Gastrocnemius medialis (tissue), 4 donors: ENCODE results near the gene IRF7. TPM values are rescaled to one million over a fixed set of nuclear protein-coding genes. Genes with fewer than 3 reads are reported as not detected.

Experiments used
- ATAC-seq, 2 donors: fragments of 150-250 bp; one replicate each; pipeline ENCODE4 v1.9.1; 2016
- DNase-seq, 2 donors: peaks; one replicate each; pipeline ENCODE4 v3.0.0-alpha.2; 2019
- H3K27ac ChIP-seq, 4 donors: fragments of 200-600 bp; sonication (generic); 1 replicate in 1 of 4; 2 replicates in 3 of 4; pipeline ENCODE4 v1.5.1; 2016 to 2018; ENCODE audit warnings: mild to moderate bottlenecking in 2 of 4, moderate library complexity in 1 of 4
- H3K27me3 ChIP-seq, 3 donors: fragments of 200-600 bp; sonication (generic) in 2 of 3; 1 replicate in 1 of 3; 2 replicates in 2 of 3; pipeline versions ENCODE4 v1.5.1 to v1.6.0; 2016 to 2019; ENCODE audit warnings: mild to moderate bottlenecking in 1 of 3, moderate library complexity in 1 of 3
- H3K36me3 ChIP-seq, 2 donors: fragments of 200-600 bp; sonication (generic) in 1 of 2; one replicate each; pipeline ENCODE4 v1.5.1; 2017 to 2018
- H3K4me1 ChIP-seq, 2 donors: fragments of 200-600 bp; sonication (generic) in 1 of 2; one replicate each; pipeline ENCODE4 v1.5.1; 2016 to 2017; ENCODE audit warnings: mild to moderate bottlenecking in 2 of 2
- H3K4me3 ChIP-seq, 4 donors: fragments of 200-600 bp; sonication (generic) in 3 of 4; 1 replicate in 1 of 4; 2 replicates in 3 of 4; pipeline ENCODE4 v1.5.1; 2016 to 2019; ENCODE audit warnings: mild to moderate bottlenecking in 2 of 4
- H3K9me3 ChIP-seq, 3 donors: fragments of 200-600 bp; sonication (generic) in 2 of 3; 1 replicate in 1 of 3; 2 replicates in 2 of 3; pipeline ENCODE4 v1.5.1; 2016 to 2019
- POLR2A ChIP-seq, 2 donors: fragments of 450-650 bp; IDR thresholded peaks; one replicate each; pipeline ENCODE4 v1.6.1; 2017; ENCODE audit warnings: antibody characterized with exemption in 2 of 2, mild to moderate bottlenecking in 2 of 2, moderate library complexity in 2 of 2
- in situ Hi-C, 4 donors: fragments of 200-750 bp; cut with MboI; loops; one replicate each; pipeline versions ENCODE4 v1.15.0 to v1.8.0; 2017; ENCODE audit warnings: low sequenced_read_pairs in 4 of 4
- intact Hi-C: fragments of 100-400 bp; cut with DNase I; formaldehyde crosslinking; loops from one replicate; pipeline ENCODE4 v1.15.1; 2023; ENCODE audit warnings: low total_unique reads
- total RNA-seq, 4 donors: library from RNA; depleted of rRNA; stranded (reverse); fragments of >200 nt; gene quantifications; one replicate each; pipeline versions ENCODE4 v1.1.0 to v1.2.3, GENCODE V29; 2016
- TF ChIP-seq, protein P1 (sequence below), 5 experiments: fragments of 450-650 bp in 3 of 5; fragments of 200-600 bp in 2 of 5; sonication (generic) in 2 of 5; IDR thresholded peaks in 4 of 5; conservative IDR thresholded peaks in 1 of 5; 1 replicate in 4 of 5; 2 replicates in 1 of 5; pipeline ENCODE4 v1.5.1; 2016 to 2019; ENCODE audit warnings: antibody characterized with exemption in 5 of 5, mild to moderate bottlenecking in 3 of 5, moderate library complexity in 3 of 5

IRF7 gene
- total RNA-seq, 4 donors from 2014 or later, result 15.5 to 37.1 (median 26.3) TPM

DNA sequence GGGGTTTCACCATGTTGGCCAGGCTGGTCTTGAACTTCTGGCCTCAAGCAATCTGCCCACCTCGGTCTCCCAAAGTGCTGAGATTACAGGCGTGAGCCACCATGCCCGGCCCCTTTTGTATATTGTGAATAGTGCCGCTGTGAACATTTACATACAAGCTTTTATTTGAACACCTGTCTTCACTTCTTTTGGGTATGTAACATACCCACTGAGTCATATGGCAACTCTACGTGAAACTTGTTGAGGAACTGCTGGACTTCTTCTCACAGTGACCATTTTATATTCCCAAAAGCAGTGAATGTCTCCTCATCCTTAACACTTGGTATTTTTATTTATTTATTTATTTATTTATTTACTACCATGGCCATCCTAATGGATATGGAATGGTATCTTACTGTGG, 15.1 kb upstream of the IRF7 start:
- no peak for DNase-seq
- H3K9me3 ChIP-seq, result no peaks in the 10 kb centered on the region
- peaks cover 18 to 42% of the 10 kb centered on the region in 2 donors for H3K4me1 ChIP-seq
- peak overlapping the region; percentile 81 to 93 (median 86) for H3K27ac ChIP-seq
- H3K36me3 ChIP-seq, result no peaks in the 10 kb centered on the region
- ATAC-seq, result no peak
- intact Hi-C loops, result loop anchor here (5.0 kb wide), 1 partner anchor 66 kb away; the partner anchor contains the start of genes DEAF1 and TMEM80
- peaks cover 0 to 3% (median 0%) of the 10 kb centered on the region in 3 donors for H3K27me3 ChIP-seq
- in situ Hi-C loops, result no loop called here
- TF ChIP-seq POLR2A (IDR thresholded peaks at IDR 0.05), result no peak
- TF ChIP-seq, protein P1, sequence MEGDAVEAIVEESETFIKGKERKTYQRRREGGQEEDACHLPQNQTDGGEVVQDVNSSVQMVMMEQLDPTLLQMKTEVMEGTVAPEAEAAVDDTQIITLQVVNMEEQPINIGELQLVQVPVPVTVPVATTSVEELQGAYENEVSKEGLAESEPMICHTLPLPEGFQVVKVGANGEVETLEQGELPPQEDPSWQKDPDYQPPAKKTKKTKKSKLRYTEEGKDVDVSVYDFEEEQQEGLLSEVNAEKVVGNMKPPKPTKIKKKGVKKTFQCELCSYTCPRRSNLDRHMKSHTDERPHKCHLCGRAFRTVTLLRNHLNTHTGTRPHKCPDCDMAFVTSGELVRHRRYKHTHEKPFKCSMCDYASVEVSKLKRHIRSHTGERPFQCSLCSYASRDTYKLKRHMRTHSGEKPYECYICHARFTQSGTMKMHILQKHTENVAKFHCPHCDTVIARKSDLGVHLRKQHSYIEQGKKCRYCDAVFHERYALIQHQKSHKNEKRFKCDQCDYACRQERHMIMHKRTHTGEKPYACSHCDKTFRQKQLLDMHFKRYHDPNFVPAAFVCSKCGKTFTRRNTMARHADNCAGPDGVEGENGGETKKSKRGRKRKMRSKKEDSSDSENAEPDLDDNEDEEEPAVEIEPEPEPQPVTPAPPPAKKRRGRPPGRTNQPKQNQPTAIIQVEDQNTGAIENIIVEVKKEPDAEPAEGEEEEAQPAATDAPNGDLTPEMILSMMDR (IDR thresholded peaks at IDR 0.05 in 4 of 5, conservative IDR thresholded peaks at IDR 0.05 in 1 of 5), result no peak
- no peak overlapping the region for H3K4me3 ChIP-seq

DNA sequence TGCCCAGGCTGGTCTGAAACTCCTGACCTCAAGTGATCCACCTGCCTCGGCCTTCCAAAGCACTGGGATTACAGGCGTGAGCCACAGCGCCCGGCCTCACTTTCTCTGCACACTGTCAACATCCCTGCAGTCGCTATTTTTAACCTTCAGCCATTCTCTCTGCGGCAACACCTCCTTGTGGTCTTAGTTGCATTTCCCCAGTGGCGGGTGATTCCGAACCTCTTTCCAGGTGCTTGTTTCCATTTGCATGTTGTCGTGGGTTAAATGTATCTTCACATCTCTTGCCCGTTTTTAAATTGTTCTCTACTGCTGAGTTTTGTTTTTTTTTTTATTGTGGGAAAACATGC, 13.5 kb upstream of the IRF7 start:
- Histone ChIP-seq H3K9me3 (no peaks in the 10 kb centered on the region), H3K36me3 (no peaks in the 10 kb centered on the region), H3K27ac (peak overlapping the region; percentile 81 to 93 (median 86)), H3K4me3 (no peak overlapping the region), H3K27me3 (peaks cover 0 to 4% (median 3%) of the 10 kb centered on the region in 3 donors), H3K4me1 (peaks cover 18 to 43% of the 10 kb centered on the region in 2 donors)
- peak; percentile 87 to 88 for ATAC-seq
- DNase-seq, result peak; percentile 70 to 90
- in situ Hi-C loops, result no loop called here
- TF ChIP-seq POLR2A (IDR thresholded peaks at IDR 0.05), result no peak
- TF ChIP-seq, protein P1 (IDR thresholded peaks at IDR 0.05 in 4 of 5, conservative IDR thresholded peaks at IDR 0.05 in 1 of 5), result peak in 4 of 5 experiments; percentile 28 to 50 (median 38)
- intact Hi-C loops, result loop anchor here (2.0 kb wide), 1 partner anchor 52 kb away; the partner anchor contains the start of gene PHRF1

DNA sequence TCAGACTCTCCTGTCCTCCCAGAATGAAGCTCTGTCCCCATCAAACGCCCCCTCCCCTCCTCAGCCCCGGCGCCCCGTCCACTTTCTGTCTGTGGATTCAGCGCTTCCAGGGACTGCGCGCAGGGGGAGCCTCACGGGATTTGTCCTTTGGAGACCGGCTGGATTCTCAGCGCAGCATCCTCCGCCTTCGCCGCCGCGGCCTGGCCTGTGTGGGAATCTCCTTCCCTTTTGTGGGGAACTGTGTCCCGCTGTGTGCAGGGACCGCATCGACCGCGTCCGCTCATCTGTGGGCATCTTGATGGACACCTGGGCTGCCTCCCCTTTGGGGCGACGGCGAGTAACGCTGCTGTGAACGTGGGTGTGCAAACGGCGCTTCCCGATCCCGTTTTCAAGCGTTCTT, 12.3 kb upstream of the IRF7 start:
- Histone ChIP-seq H3K9me3 (no peaks in the 10 kb centered on the region), H3K27me3 (peaks cover 0 to 4% (median 3%) of the 10 kb centered on the region in 3 donors), H3K4me3 (peak overlapping the region in 1 of 4 donors; percentile 6), H3K36me3 (no peaks in the 10 kb centered on the region), H3K4me1 (peaks cover 13 to 38% of the 10 kb centered on the region in 2 donors), H3K27ac (peak overlapping the region; percentile 81 to 93 (median 86))
- TF ChIP-seq, protein P1 (IDR thresholded peaks at IDR 0.05 in 4 of 5, conservative IDR thresholded peaks at IDR 0.05 in 1 of 5), result no peak
- no peak for TF ChIP-seq POLR2A (IDR thresholded peaks at IDR 0.05)
- intact Hi-C loops, result loop anchor here (1.0 to 2.0 kb wide), 2 partner anchors 16 to 51 kb away; partner anchors contain the start of gene PHRF1
- no peak for ATAC-seq
- no peak for DNase-seq
- in situ Hi-C loops, result no loop called here

DNA sequence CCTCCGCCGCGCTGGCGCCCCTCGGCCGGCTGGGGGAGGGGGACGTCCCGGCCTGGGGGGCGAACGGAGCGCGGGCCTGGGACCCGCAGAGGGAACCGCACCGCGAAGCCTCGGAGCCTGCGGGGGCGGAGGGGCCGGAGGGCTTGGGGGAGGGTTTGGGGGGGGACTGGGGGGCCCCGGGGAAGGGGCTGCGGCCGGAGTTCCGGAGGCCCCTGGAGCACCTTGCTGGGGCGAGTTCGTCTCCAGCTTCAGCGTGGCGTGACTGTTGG, 11.5 kb upstream of the IRF7 start:
- in situ Hi-C loops, result no loop called here
- Histone ChIP-seq H3K36me3 (no peaks in the 10 kb centered on the region), H3K27ac (peak overlapping the region in 1 of 4 donors; percentile 93), H3K4me1 (peaks cover 12 to 31% of the 10 kb centered on the region in 2 donors), H3K27me3 (peaks cover 0 to 7% (median 4%) of the 10 kb centered on the region in 3 donors), H3K4me3 (no peak overlapping the region), H3K9me3 (no peaks in the 10 kb centered on the region)
- intact Hi-C loops, result no loop called here
- no peak for TF ChIP-seq POLR2A (IDR thresholded peaks at IDR 0.05)
- TF ChIP-seq, protein P1 (IDR thresholded peaks at IDR 0.05 in 4 of 5, conservative IDR thresholded peaks at IDR 0.05 in 1 of 5), result no peak
- ATAC-seq (no peak), DNase-seq (no peak)
